ENCODE measurements around the gene CTNNA3.
"Not testable (repeated sequence)": the region's sequence is repeated elsewhere in the genome, so short reads cannot be mapped to it uniquely, and the experiment has no call there.

Gene CTNNA3

GRCh38 chr10:67452892-67453291, 243.1 kb downstream of the CTNNA3 start:
- no peak for DNase-seq (ENCODE audit: low read depth)
- H3K4me3 ChIP-seq (ENCODE audit: low read length): no peak overlapping the region
- TF ChIP-seq CTCF (conservative IDR thresholded peaks at IDR 0.05; ENCODE audit: low read depth, low read length): no peak

DNA sequence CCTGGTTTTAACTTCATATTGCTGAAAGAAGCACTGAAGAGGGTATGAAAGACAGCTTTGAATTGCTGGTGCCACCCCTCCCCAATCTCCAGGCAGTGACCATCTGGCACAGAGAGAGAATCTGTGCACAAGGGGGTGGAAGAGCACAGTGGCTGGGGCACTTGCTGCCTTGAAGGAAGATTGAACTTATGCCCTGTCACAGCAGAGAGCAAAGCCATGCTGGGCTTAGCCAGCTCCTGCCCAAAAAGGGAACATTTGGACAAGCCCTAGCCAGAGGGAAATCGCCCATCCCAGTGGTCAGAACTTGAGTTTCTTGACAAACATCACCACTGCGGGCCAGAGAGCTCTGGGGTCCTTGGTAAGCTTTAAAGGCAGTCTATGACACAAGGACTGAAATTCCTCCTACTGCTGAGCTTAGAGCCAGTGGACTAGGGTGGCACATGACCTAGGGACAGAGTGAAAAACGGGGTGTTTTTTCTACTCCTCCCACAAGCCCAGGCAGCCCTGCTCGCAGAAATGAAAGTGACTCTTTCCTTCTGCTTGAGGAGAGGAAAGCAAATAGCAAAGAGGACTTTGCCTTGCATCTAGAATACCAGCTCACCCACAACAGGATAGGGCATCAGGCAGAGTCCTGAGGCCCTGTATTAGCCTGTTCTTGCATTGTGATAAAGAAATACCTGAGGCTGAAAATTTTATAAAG, 257.2 kb downstream of the CTNNA3 start:
- no peak for TF ChIP-seq CTCF (conservative IDR thresholded peaks at IDR 0.05; ENCODE audit: low read depth, low read length)
- no peak overlapping the region for H3K4me3 ChIP-seq (ENCODE audit: low read length)
- no peak for DNase-seq (ENCODE audit: low read depth)

- H3K4me3 ChIP-seq (ENCODE audit: low read length): no peak overlapping the region
- DNase-seq (ENCODE audit: low read depth): no peak
- TF ChIP-seq CTCF (conservative IDR thresholded peaks at IDR 0.05; ENCODE audit: low read depth, low read length): no peak
Measured at GRCh38 chr10:67433276-67433675, 262.7 kb downstream of the CTNNA3 start.

DNA sequence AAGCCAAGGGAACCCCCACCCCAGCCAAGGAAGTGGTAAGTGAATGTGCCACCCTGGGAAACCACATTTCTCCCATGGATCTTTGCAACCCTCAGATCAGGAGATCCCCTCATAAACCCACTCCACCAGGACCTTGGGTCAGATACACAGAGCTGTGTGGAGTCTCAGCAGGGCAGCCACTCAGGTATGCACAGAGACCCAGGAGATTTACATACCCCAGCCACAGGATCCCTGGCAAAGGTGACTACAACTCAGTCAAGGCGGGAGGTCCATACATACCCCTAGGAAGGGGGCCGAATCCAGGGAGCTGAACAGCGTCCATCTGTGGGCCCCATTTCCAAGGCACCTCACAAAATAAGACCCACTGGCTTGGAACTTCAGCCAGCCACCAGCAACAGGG, 293.4 kb downstream of the CTNNA3 start:
- H3K4me3 ChIP-seq (ENCODE audit: low read length): no peak overlapping the region
- no peak for DNase-seq (ENCODE audit: low read depth)
- TF ChIP-seq CTCF (conservative IDR thresholded peaks at IDR 0.05; ENCODE audit: low read depth, low read length): no peak

DNA sequence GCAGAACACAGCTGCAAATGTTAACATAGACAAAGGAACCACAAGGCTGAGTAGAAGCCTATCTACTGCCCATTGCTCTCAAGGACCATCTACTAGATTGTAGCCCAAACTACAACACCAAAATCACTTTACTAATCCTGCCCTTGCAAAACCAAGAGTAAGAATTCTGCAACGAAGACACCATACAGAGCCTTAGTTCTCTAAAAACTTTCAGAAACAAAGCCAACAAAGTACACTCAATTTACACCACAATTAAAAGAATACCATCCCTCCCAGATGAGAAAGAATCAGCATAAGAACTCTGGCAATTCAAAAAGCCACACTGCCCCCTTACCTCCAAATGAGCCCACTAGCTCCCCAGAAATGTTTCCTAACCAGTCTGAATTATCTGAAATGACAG, 294.3 kb downstream of the CTNNA3 start:
- TF ChIP-seq CTCF (conservative IDR thresholded peaks at IDR 0.05; ENCODE audit: low read depth, low read length): no peak
- no peak overlapping the region for H3K4me3 ChIP-seq (ENCODE audit: low read length)
- DNase-seq (ENCODE audit: low read depth): no peak

DNA sequence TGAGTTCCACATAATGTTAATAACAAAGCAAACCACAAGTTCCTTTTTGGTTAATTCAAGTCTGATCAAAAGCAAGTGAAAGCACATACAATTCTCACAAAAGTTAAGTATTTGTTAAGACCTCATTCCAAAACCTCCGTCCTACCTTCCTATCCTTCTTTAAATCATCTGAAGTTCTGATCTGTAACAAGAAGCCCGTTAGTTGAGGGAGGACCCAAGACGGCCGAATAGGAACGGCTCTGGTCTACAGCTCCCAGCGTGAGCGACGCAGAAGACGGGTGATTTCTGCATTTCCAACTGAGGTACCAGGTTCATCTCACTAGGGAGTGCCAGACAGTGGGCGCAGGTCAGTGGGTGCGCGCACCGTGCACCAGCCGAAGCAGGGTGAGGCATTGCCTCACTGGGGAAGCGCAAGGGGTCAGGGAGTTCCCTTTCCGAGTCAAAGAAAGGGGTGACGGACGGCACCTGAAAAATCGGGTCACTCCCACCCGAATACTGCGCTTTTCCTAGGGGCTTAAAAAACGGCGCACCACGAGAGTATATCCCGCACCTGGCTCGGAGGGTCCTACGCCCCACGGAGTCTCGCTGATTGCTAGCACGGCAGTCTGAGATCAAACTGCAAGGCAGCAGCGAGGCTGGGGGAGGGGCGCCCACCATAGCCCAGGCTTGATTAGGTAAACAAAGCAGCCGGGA, 309.0 kb downstream of the CTNNA3 start:
- not testable (repeated sequence) for DNase-seq (ENCODE audit: low read depth)
- peak overlapping the region; percentile 49 for H3K4me3 ChIP-seq (ENCODE audit: low read length)

DNA sequence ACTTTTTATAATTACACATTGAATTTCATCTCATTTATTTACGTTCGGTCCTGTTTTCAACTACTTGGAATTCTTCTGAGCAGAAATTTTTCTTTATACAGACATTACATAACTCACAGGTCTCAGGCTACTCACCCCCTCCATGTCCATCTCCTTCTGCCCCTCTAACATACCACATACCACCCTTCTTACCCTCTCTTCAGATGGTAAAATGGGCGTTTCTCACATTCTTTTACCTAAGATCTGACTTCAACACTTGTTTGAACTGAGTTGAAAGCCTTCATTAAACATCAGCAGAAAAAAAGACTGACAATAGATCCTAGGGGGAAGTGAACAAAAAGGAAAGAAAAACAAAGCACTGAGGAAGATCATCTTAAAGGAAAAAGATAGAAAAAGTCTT, 309.7 kb downstream of the CTNNA3 start:
- TF ChIP-seq CTCF (conservative IDR thresholded peaks at IDR 0.05; ENCODE audit: low read depth, low read length): no peak
- no peak for DNase-seq (ENCODE audit: low read depth)
- no peak overlapping the region for H3K4me3 ChIP-seq (ENCODE audit: low read length)

All from retinal pigment epithelial cell (primary cell).